GM21515 (cell line): ENCODE measurements around the gene CA10.
A peak's percentile ranks its signal among the peaks of the same experiment; 100 is the strongest.

ENCODE experiments used
- ATAC-seq: cut with Tn5 transposase; IDR thresholded peaks from one replicate; pipeline ENCODE4 v1.9.1; 2021; ENCODE audit not compliant: unreplicated experiment

The CA10 gene

GRCh38 chr17:52147431-52147830 is 11.1 kb downstream of the CA10 start:
- no peak for ATAC-seq

- no peak for ATAC-seq
These were observed 13.0 kb downstream of the CA10 start for GRCh38 chr17:52145476-52145875.

- no peak for ATAC-seq
These were observed 15.0 kb downstream of the CA10 start for GRCh38 chr17:52143542-52143941.

GRCh38 chr17:52140601-52141000 is 17.9 kb downstream of the CA10 start:
- no peak for ATAC-seq

GRCh38 chr17:52138752-52139151 is 19.8 kb downstream of the CA10 start:
- no peak for ATAC-seq

GRCh38 chr17:52138350-52138749 is 20.2 kb downstream of the CA10 start:
- ATAC-seq = no peak

GRCh38 chr17:52136166-52136565 is 22.3 kb downstream of the CA10 start:
- no peak for ATAC-seq

GRCh38 chr17:52134641-52135040 is 23.9 kb downstream of the CA10 start:
- ATAC-seq = no peak

GRCh38 chr17:52128721-52129120 is 29.8 kb downstream of the CA10 start:
- no peak for ATAC-seq

GRCh38 chr17:52124993-52125392 is 33.5 kb downstream of the CA10 start:
- no peak for ATAC-seq

GRCh38 chr17:52124561-52124960 is 34.0 kb downstream of the CA10 start:
- ATAC-seq = no peak

- ATAC-seq = no peak
These were observed 38.0 kb downstream of the CA10 start for GRCh38 chr17:52120465-52120864.

- ATAC-seq = no peak
These were observed 47.5 kb downstream of the CA10 start for GRCh38 chr17:52110923-52111581.

GRCh38 chr17:52106638-52107261 is 51.8 kb downstream of the CA10 start:
- peak; percentile 73 for ATAC-seq

- ATAC-seq = no peak
These were observed 52.4 kb downstream of the CA10 start for GRCh38 chr17:52106072-52106471.

- no peak for ATAC-seq
These were observed 52.9 kb downstream of the CA10 start for GRCh38 chr17:52105591-52105990.

GRCh38 chr17:52096056-52096455 is 62.5 kb downstream of the CA10 start:
- no peak for ATAC-seq

- ATAC-seq = no peak
These were observed 74.3 kb downstream of the CA10 start for GRCh38 chr17:52084176-52084575.

- no peak for ATAC-seq
These were observed 79.0 kb downstream of the CA10 start for GRCh38 chr17:52079496-52079895.

GRCh38 chr17:52071712-52072111 is 86.8 kb downstream of the CA10 start:
- no peak for ATAC-seq

GRCh38 chr17:52064791-52065211 is 93.7 kb downstream of the CA10 start:
- no peak for ATAC-seq

GRCh38 chr17:52049496-52049895 is 109.0 kb downstream of the CA10 start:
- ATAC-seq = no peak

- ATAC-seq = no peak
These were observed 109.5 kb downstream of the CA10 start for GRCh38 chr17:52049051-52049450.
